ENCODE results near the gene CSF3. TPM values are rescaled to one million over a fixed set of nuclear protein-coding genes. Genes with fewer than 3 reads are reported as not detected.

CSF3 gene
- total RNA-seq, 1 donor from 2014 or later = not detected

DNA sequence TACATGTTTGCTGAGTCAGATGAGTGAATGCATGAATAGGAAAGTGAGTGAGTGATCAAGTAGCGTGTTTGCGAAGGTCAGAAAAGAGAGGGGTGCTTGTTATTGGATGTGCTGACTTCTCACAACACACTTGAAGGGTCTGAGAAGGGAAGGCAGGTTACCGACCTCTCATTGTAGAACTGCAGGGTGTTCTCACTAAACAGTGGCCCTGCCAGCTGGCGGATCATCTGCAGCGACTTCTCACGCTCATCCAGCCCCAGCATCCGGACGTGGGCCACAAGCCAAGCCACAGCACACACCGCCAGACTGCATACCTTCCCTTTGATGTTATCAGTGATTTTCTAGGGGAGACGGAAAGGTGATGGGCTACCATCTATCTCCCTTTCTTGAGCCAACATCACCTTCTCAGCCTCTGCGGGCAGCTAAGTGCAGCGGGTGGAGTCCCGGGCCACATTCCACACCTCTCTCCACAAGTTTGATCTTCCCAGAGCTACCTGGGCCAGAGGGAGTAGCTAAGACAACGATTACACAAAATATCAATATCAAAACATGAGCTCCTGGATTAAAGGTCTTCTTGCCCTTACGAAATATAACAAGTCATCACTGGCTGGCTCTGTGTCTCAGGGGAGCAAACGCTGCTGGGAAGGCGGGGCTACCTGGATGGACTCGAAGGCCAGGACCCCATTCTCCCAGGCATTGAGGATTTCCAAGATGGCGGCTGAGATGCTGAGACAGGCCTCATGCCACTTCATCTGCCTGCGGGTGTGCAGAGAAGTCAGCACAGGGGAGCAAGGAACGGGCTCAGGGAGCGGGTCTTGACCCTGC is 11.0 kb downstream of the CSF3 start:
- DNase-seq (ENCODE audit: low spot score, unreplicated experiment) = no peak

DNA sequence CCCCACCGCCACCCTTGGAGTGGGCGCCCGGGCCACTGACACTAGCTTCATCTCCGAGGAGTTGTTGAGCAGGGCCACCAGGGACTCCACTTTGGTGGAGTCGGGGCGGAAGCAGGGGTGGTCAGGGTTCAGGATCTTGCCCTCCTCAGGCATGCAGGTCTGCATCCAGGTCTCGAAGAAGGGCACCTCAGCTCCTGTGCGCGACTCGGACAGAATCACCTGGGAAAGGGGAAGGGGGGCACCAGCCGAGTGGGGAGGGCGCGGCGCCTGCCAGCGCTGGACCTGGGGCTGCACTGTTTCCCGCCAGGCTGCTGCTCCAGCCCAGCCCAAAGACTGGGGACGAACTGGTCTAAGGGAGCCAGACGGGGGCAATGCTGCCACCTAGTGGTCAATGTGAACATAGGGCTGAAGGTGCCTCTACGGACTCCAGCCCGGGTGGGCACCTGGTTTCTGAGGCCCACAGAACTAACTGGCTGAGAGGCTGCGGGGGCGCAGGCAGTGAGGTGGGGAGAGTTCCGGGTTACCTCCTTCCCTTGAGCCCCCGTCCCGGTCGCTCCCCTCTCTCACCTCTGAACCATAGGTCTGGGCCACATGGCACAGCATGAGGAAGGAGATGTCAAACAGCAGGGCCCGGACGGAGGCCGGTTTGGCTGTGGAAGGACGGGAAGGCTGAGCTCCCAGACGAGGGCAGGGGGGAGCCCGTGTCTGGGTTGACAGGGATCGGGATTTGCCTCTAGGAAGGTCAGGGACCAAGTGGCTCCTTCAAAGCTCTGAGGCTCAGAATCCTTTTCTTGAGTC is 11.8 kb downstream of the CSF3 start:
- Mint-ChIP-seq H3K27ac (no peak overlapping the region), H3K4me3 (ENCODE audit: low read depth) (no peak overlapping the region), H3K27me3 (no peaks in the 10 kb centered on the region), H3K4me1 (ENCODE audit: low read depth) (no peaks in the 10 kb centered on the region), H3K36me3 (ENCODE audit: insufficient read depth) (peaks cover 12% of the 10 kb centered on the region), H3K9me3 (ENCODE audit: low read depth) (no peaks in the 10 kb centered on the region)
- TF ChIP-seq, protein P1, sequence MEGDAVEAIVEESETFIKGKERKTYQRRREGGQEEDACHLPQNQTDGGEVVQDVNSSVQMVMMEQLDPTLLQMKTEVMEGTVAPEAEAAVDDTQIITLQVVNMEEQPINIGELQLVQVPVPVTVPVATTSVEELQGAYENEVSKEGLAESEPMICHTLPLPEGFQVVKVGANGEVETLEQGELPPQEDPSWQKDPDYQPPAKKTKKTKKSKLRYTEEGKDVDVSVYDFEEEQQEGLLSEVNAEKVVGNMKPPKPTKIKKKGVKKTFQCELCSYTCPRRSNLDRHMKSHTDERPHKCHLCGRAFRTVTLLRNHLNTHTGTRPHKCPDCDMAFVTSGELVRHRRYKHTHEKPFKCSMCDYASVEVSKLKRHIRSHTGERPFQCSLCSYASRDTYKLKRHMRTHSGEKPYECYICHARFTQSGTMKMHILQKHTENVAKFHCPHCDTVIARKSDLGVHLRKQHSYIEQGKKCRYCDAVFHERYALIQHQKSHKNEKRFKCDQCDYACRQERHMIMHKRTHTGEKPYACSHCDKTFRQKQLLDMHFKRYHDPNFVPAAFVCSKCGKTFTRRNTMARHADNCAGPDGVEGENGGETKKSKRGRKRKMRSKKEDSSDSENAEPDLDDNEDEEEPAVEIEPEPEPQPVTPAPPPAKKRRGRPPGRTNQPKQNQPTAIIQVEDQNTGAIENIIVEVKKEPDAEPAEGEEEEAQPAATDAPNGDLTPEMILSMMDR (IDR thresholded peaks at IDR 0.05; ENCODE audit: unreplicated experiment) = peak; percentile 92
- peak; percentile 72 for DNase-seq (ENCODE audit: low spot score, unreplicated experiment)

More for the DNA sequence above, 11.0 kb downstream of the CSF3 start:
- Mint-ChIP-seq H3K4me1 (ENCODE audit: low read depth) (no peaks in the 10 kb centered on the region), H3K4me3 (ENCODE audit: low read depth) (no peak overlapping the region), H3K36me3 (ENCODE audit: insufficient read depth) (peaks cover 14% of the 10 kb centered on the region), H3K27me3 (no peaks in the 10 kb centered on the region), H3K27ac (peak overlapping the region; percentile 35), H3K9me3 (ENCODE audit: low read depth) (no peaks in the 10 kb centered on the region)
- TF ChIP-seq, protein P1 (IDR thresholded peaks at IDR 0.05; ENCODE audit: unreplicated experiment) = no peak

DNA sequence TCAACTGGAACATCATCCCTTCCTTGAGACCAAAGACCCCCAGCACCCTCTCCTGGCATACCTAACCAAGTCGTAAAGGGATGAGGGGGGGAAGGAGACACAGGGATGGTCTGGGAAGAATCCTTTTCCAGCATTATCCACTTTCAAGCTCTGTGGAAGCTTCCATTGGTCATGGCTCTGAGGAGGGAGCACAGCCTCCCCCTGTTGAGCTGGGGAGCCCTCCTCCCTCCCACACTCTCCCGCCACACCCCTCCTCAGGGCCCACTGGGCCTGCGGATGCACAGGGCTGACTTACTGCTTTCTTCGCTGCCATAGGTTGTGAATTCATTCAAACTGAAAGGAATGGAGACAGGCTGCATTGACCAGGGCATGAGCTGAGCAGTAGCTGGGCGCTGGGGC is 12.4 kb downstream of the CSF3 start:
- Mint-ChIP-seq H3K4me3 (ENCODE audit: low read depth) (no peak overlapping the region), H3K4me1 (ENCODE audit: low read depth) (no peaks in the 10 kb centered on the region), H3K9me3 (ENCODE audit: low read depth) (no peaks in the 10 kb centered on the region), H3K27me3 (no peaks in the 10 kb centered on the region), H3K27ac (no peak overlapping the region), H3K36me3 (ENCODE audit: insufficient read depth) (peaks cover 14% of the 10 kb centered on the region)
- DNase-seq (ENCODE audit: low spot score, unreplicated experiment) = no peak
- TF ChIP-seq, protein P1 (IDR thresholded peaks at IDR 0.05; ENCODE audit: unreplicated experiment) = no peak

DNA sequence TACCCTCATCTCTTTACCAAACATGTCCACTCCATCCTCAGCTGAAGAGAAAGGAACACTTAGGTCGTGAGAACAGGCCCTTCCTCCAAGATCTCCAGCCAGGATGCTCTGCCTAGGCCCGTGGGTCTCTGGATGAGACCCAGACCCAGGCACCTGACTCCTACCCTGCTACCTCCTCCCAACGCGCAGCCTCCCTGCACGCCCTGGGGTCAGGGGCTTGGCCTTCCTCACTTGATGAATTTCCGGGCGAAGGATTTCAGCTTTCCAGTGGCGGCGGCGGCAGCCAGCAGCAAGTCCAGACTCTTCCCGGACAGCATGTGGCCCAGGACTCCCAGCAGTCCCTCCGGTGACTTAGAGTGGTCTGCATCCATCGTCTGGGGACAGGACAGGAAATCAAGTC is 13.4 kb downstream of the CSF3 start:
- peak overlapping the region; percentile 59 for H3K27ac Mint-ChIP-seq
- H3K9me3 Mint-ChIP-seq (ENCODE audit: low read depth) = no peaks in the 10 kb centered on the region
- no peaks in the 10 kb centered on the region for H3K4me1 Mint-ChIP-seq (ENCODE audit: low read depth)
- peaks cover 14% of the 10 kb centered on the region for H3K36me3 Mint-ChIP-seq (ENCODE audit: insufficient read depth)
- DNase-seq (ENCODE audit: low spot score, unreplicated experiment) = no peak
- H3K27me3 Mint-ChIP-seq = no peaks in the 10 kb centered on the region
- TF ChIP-seq, protein P1 (IDR thresholded peaks at IDR 0.05; ENCODE audit: unreplicated experiment) = no peak
- no peak overlapping the region for H3K4me3 Mint-ChIP-seq (ENCODE audit: low read depth)

DNA sequence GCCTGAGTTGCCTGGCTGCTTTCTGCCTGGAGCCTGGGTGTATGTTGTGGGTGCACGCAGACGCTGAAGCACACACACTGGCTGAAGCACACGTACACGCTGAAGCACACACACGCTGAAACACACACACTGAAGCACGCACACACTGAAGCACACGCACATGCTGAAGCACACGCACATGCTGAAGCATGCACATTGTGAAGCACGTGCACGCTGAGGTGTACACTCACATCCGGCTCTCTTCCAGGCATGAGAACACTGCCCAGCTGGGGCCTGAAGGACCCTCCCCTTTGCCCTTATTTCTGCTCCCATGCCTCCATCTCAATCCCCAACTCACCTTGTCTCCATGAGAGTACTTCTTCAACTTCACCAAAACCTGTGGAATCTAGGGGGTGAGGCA is 16.5 kb downstream of the CSF3 start:
- no peaks in the 10 kb centered on the region for H3K9me3 Mint-ChIP-seq (ENCODE audit: low read depth)
- TF ChIP-seq, protein P1 (IDR thresholded peaks at IDR 0.05; ENCODE audit: unreplicated experiment) = no peak
- H3K27me3 Mint-ChIP-seq = no peaks in the 10 kb centered on the region
- no peak overlapping the region for H3K27ac Mint-ChIP-seq
- H3K36me3 Mint-ChIP-seq (ENCODE audit: insufficient read depth) = peaks cover 12% of the 10 kb centered on the region
- no peak overlapping the region for H3K4me3 Mint-ChIP-seq (ENCODE audit: low read depth)
- no peak for DNase-seq (ENCODE audit: low spot score, unreplicated experiment)
- no peaks in the 10 kb centered on the region for H3K4me1 Mint-ChIP-seq (ENCODE audit: low read depth)

All from progenitor cell of endocrine pancreas (in vitro differentiated cells).